Measurements from ENCODE around the gene TAF6. TPM values are rescaled to one million over a fixed set of nuclear protein-coding genes. Genes with fewer than 3 reads are reported as not detected.

Gene TAF6
- total and polyA plus RNA-seq, 9 of the 15 experiments (the other 6 are each of a cell fraction or from before 2014, with no cell fraction given): 0.78 to 78.7 (median 21.3) TPM

- TF ChIP-seq, protein P1, sequence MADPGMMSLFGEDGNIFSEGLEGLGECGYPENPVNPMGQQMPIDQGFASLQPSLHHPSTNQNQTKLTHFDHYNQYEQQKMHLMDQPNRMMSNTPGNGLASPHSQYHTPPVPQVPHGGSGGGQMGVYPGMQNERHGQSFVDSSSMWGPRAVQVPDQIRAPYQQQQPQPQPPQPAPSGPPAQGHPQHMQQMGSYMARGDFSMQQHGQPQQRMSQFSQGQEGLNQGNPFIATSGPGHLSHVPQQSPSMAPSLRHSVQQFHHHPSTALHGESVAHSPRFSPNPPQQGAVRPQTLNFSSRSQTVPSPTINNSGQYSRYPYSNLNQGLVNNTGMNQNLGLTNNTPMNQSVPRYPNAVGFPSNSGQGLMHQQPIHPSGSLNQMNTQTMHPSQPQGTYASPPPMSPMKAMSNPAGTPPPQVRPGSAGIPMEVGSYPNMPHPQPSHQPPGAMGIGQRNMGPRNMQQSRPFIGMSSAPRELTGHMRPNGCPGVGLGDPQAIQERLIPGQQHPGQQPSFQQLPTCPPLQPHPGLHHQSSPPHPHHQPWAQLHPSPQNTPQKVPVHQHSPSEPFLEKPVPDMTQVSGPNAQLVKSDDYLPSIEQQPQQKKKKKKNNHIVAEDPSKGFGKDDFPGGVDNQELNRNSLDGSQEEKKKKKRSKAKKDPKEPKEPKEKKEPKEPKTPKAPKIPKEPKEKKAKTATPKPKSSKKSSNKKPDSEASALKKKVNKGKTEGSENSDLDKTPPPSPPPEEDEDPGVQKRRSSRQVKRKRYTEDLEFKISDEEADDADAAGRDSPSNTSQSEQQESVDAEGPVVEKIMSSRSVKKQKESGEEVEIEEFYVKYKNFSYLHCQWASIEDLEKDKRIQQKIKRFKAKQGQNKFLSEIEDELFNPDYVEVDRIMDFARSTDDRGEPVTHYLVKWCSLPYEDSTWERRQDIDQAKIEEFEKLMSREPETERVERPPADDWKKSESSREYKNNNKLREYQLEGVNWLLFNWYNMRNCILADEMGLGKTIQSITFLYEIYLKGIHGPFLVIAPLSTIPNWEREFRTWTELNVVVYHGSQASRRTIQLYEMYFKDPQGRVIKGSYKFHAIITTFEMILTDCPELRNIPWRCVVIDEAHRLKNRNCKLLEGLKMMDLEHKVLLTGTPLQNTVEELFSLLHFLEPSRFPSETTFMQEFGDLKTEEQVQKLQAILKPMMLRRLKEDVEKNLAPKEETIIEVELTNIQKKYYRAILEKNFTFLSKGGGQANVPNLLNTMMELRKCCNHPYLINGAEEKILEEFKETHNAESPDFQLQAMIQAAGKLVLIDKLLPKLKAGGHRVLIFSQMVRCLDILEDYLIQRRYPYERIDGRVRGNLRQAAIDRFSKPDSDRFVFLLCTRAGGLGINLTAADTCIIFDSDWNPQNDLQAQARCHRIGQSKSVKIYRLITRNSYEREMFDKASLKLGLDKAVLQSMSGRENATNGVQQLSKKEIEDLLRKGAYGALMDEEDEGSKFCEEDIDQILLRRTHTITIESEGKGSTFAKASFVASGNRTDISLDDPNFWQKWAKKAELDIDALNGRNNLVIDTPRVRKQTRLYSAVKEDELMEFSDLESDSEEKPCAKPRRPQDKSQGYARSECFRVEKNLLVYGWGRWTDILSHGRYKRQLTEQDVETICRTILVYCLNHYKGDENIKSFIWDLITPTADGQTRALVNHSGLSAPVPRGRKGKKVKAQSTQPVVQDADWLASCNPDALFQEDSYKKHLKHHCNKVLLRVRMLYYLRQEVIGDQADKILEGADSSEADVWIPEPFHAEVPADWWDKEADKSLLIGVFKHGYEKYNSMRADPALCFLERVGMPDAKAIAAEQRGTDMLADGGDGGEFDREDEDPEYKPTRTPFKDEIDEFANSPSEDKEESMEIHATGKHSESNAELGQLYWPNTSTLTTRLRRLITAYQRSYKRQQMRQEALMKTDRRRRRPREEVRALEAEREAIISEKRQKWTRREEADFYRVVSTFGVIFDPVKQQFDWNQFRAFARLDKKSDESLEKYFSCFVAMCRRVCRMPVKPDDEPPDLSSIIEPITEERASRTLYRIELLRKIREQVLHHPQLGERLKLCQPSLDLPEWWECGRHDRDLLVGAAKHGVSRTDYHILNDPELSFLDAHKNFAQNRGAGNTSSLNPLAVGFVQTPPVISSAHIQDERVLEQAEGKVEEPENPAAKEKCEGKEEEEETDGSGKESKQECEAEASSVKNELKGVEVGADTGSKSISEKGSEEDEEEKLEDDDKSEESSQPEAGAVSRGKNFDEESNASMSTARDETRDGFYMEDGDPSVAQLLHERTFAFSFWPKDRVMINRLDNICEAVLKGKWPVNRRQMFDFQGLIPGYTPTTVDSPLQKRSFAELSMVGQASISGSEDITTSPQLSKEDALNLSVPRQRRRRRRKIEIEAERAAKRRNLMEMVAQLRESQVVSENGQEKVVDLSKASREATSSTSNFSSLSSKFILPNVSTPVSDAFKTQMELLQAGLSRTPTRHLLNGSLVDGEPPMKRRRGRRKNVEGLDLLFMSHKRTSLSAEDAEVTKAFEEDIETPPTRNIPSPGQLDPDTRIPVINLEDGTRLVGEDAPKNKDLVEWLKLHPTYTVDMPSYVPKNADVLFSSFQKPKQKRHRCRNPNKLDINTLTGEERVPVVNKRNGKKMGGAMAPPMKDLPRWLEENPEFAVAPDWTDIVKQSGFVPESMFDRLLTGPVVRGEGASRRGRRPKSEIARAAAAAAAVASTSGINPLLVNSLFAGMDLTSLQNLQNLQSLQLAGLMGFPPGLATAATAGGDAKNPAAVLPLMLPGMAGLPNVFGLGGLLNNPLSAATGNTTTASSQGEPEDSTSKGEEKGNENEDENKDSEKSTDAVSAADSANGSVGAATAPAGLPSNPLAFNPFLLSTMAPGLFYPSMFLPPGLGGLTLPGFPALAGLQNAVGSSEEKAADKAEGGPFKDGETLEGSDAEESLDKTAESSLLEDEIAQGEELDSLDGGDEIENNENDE (IDR thresholded peaks at IDR 0.05; ENCODE audit: low read depth, low read length): no peak
- no peak for TF ChIP-seq HDAC3 (IDR thresholded peaks at IDR 0.05; ENCODE audit: borderline replicate concordance, partially characterized antibody)
- no peak for TF ChIP-seq CBX3 (IDR thresholded peaks at IDR 0.05; ENCODE audit: borderline replicate concordance in 1 of 2, low read length in 2 of 2)
- no peak; the same call in 1 of the 2 replicates for TF ChIP-seq MYBL2 (IDR thresholded peaks at IDR 0.05; ENCODE audit: low read depth)
- TF ChIP-seq MYBL2 (CRISPR knock-in tag; IDR thresholded peaks at IDR 0.05; ENCODE audit: borderline replicate concordance): no peak
- TF ChIP-seq ZKSCAN1 (IDR thresholded peaks at IDR 0.05; ENCODE audit: low read depth, low read length): 0 out of 2 replicates have a peak, but pooled peaks have one; percentile 11
- TF ChIP-seq ZNF407 (IDR thresholded peaks at IDR 0.05; ENCODE audit: low read depth): no peak
Observed at GRCh38 chr7:100148559-100149328, 29.6 kb upstream of the TAF6 start, which contains the start of gene LAMTOR4 (continued).

Data from K562 (cell line).